HCT116 (cell line): ENCODE results near the gene TANGO6. TPM values are rescaled to one million over a fixed set of nuclear protein-coding genes. Genes with fewer than 3 reads are reported as not detected.

Experiments used
- ATAC-seq: fragments of 200-7000 bp; cut with Tn5 transposase; 2 replicates; pipeline ENCODE4 v1.9.1; 2020; ENCODE audit warnings: mild to moderate bottlenecking, moderate library complexity
- BruUV-seq: library from RNA; stranded (reverse); fragments of 400-500 nt; replicated peaks from 2 replicates; lab custom pipeline; 2021; lab: Mats Ljungman, UMichigan
- CTCF ChIA-PET: fragments of 300-600 bp; sonication (Branson Sonifier 250); formaldehyde crosslinking; loops from one replicate; lab custom pipeline; 2021; ENCODE audit warnings: antibody characterized with exemption; lab: Charles Lee
- POLR2A ChIA-PET: fragments of 300-600, 350-600 bp; sonication (Branson Sonifier 250); formaldehyde crosslinking; loops from one replicate; lab custom pipeline; 2021; ENCODE audit warnings: antibody characterized with exemption; lab: Charles Lee
- RAD21 ChIA-PET, 2 experiments: fragments of 300-600 bp; sonication (Branson Sonifier 250); formaldehyde crosslinking; loops; one replicate each; lab custom pipeline; 2023; ENCODE audit warnings: low total read pairs in 2 of 2; ENCODE audit not compliant: uncharacterized antibody in 2 of 2, unreplicated experiment in 2 of 2, low non-redundant PET in 1 of 2; lab: Charles Lee
- DNase-seq: peaks from one replicate; pipeline ENCODE4 v3.0.0-alpha.2; 2010; ENCODE audit warnings: low read depth, low spot score
- H2AFZ ChIP-seq: fragments of 200-600 bp; shearing (Covaris generic), sonication (generic); 2 replicates; pipeline ENCODE4 v1.6.1; 2017; ENCODE audit warnings: low read depth, mixed run types, mixed read lengths, antibody characterized with exemption, low read length; ENCODE audit not compliant: poor library complexity, severe bottlenecking
- H3K27ac ChIP-seq: 2 replicates; pipeline ENCODE4 v1.5.1; 2012; ENCODE audit warnings: low read depth, low read length
- H3K27me3 ChIP-seq: fragments of 200-600 bp; sonication (generic); 2 replicates; pipeline ENCODE4 v1.6.1; 2016; ENCODE audit warnings: mixed run types, low read length, mixed read lengths; ENCODE audit not compliant: insufficient read depth
- H3K36me3 ChIP-seq, 2 experiments: fragments of 200-500 bp in 1 of 2; fragments of 200-600 bp in 1 of 2; sonication (Bioruptor generic) in 1 of 2; sonication (generic) in 1 of 2; 2 replicates each; pipeline versions ENCODE4 v1.5.1 to v1.6.1; 2014 to 2016; ENCODE audit warnings: low read length in 2 of 2, inconsistent platforms in 1 of 2, mixed read lengths in 1 of 2, mixed run types in 1 of 2; ENCODE audit not compliant: insufficient read depth in 2 of 2, control insufficient read depth in 1 of 2
- H3K4me1 ChIP-seq, 2 experiments: fragments of 200-600 bp in 1 of 2; sonication (generic) in 1 of 2; 2 replicates each; pipeline versions ENCODE4 v1.5.1 to v1.6.1; 2012 to 2017; ENCODE audit warnings: low read length in 2 of 2, inconsistent platforms in 1 of 2, mild to moderate bottlenecking in 1 of 2, mixed read lengths in 1 of 2, mixed run types in 1 of 2, moderate library complexity in 1 of 2; ENCODE audit not compliant: insufficient read depth in 2 of 2, control insufficient read depth in 1 of 2
- H3K4me2 ChIP-seq: fragments of 200-600 bp; sonication (generic); 2 replicates; pipeline ENCODE4 v1.6.1; 2017; ENCODE audit warnings: mixed run types, low read length, mixed read lengths
- H3K4me3 ChIP-seq, 2 experiments: fragments of 200-600 bp in 1 of 2; sonication (generic) in 1 of 2; replicated peaks in 1 of 2; 2 replicates each; pipeline ENCODE4 v1.5.1; 2011 to 2016; ENCODE audit warnings: low read length in 2 of 2, control low read depth in 1 of 2, low read depth in 1 of 2, mild to moderate bottlenecking in 1 of 2, mixed read lengths in 1 of 2, mixed run types in 1 of 2
- H3K79me2 ChIP-seq: fragments of 200-600 bp; sonication (generic); 2 replicates; pipeline ENCODE4 v1.6.1; 2017; ENCODE audit warnings: mild to moderate bottlenecking, mixed run types, low read length, moderate library complexity, mixed read lengths; ENCODE audit not compliant: insufficient read depth
- H3K9ac ChIP-seq: fragments of 200-600 bp; sonication (generic); 2 replicates; pipeline ENCODE4 v1.6.1; 2016; ENCODE audit warnings: low read length, mixed read lengths
- H3K9me2 ChIP-seq: fragments of 200-600 bp; sonication (generic), shearing (Covaris generic); 2 replicates; pipeline ENCODE4 v1.6.1; 2017; ENCODE audit warnings: mixed run types, mild to moderate bottlenecking, moderate library complexity; ENCODE audit not compliant: insufficient read depth
- H3K9me3 ChIP-seq, 2 experiments: fragments of 200-500 bp in 1 of 2; fragments of 200-600 bp in 1 of 2; sonication (Bioruptor generic) in 1 of 2; sonication (generic) in 1 of 2; 2 replicates each; pipeline ENCODE4 v1.6.1; 2014 to 2017; ENCODE audit warnings: low read length in 2 of 2, mixed read lengths in 2 of 2, inconsistent platforms in 1 of 2, low read depth in 1 of 2, mild to moderate bottlenecking in 1 of 2, mixed run types in 1 of 2, moderate library complexity in 1 of 2; ENCODE audit not compliant: control insufficient read depth in 1 of 2, insufficient read depth in 1 of 2
- H4K20me1 ChIP-seq: fragments of 200-600 bp; sonication (generic), shearing (Covaris generic); 2 replicates; pipeline ENCODE4 v1.6.1; 2017; ENCODE audit warnings: mixed run types, mild to moderate bottlenecking, moderate library complexity; ENCODE audit not compliant: insufficient read depth
- CEBPB ChIP-seq: IDR thresholded peaks from 2 replicates; pipeline ENCODE4 v1.6.1; 2012; ENCODE audit warnings: low read depth
- ELF1 ChIP-seq: IDR thresholded peaks from 2 replicates; pipeline ENCODE4 v1.6.1; 2012; ENCODE audit warnings: low read depth, borderline replicate concordance
- EZH2 ChIP-seq: fragments of 200-600 bp; sonication (generic); IDR thresholded peaks from 2 replicates; pipeline ENCODE4 v1.6.1; 2017; ENCODE audit warnings: antibody characterized with exemption, mixed run types
- EZH2phosphoT487 ChIP-seq: fragments of 200-600 bp; IDR thresholded peaks from 2 replicates; pipeline ENCODE4 v1.6.1; 2018; ENCODE audit warnings: antibody characterized with exemption, borderline replicate concordance
- RAD21 ChIP-seq: IDR thresholded peaks from 2 replicates; pipeline ENCODE4 v1.6.1; 2012; ENCODE audit warnings: low read depth, mild to moderate bottlenecking
- YY1 ChIP-seq: IDR thresholded peaks from 2 replicates; pipeline ENCODE4 v1.6.1; 2011; ENCODE audit warnings: low read length, low read depth, moderate library complexity, mild to moderate bottlenecking; ENCODE audit not compliant: insufficient replicate concordance; ENCODE audit errors: extremely low read depth
- ZNF274 ChIP-seq: fragments of 200-500 bp; sonication (Bioruptor generic); IDR thresholded peaks from 2 replicates; pipeline ENCODE4 v1.6.1; 2014; ENCODE audit warnings: mild to moderate bottlenecking, low read depth, low read length, inconsistent platforms
- intact Hi-C: fragments of 100-400 bp; cut with micrococcal nuclease; formaldehyde crosslinking; loops from 2 replicates; pipeline ENCODE4 v1.10.0; 2022
- total RNA-seq: library from RNA; stranded (reverse); gene quantifications from one replicate; pipeline ENCODE4 v1.2.1, GENCODE V29; 2021; ENCODE audit not compliant: unreplicated experiment
- TF ChIP-seq, protein P1 (sequence below): IDR thresholded peaks from 2 replicates; pipeline ENCODE4 v1.6.1; 2012; ENCODE audit warnings: low read depth
- TF ChIP-seq, protein P2 (sequence below): IDR thresholded peaks from 2 replicates; pipeline ENCODE4 v1.6.1; 2011; ENCODE audit warnings: mild to moderate bottlenecking, low read length, moderate library complexity; ENCODE audit not compliant: insufficient replicate concordance; ENCODE audit errors: extremely low read depth
- TF ChIP-seq, protein P3 (sequence below): IDR thresholded peaks from 2 replicates; pipeline ENCODE4 v1.6.1; 2012

TANGO6 gene
- total RNA-seq, 1 experiment from 2014 or later, result 16.4 TPM

DNA sequence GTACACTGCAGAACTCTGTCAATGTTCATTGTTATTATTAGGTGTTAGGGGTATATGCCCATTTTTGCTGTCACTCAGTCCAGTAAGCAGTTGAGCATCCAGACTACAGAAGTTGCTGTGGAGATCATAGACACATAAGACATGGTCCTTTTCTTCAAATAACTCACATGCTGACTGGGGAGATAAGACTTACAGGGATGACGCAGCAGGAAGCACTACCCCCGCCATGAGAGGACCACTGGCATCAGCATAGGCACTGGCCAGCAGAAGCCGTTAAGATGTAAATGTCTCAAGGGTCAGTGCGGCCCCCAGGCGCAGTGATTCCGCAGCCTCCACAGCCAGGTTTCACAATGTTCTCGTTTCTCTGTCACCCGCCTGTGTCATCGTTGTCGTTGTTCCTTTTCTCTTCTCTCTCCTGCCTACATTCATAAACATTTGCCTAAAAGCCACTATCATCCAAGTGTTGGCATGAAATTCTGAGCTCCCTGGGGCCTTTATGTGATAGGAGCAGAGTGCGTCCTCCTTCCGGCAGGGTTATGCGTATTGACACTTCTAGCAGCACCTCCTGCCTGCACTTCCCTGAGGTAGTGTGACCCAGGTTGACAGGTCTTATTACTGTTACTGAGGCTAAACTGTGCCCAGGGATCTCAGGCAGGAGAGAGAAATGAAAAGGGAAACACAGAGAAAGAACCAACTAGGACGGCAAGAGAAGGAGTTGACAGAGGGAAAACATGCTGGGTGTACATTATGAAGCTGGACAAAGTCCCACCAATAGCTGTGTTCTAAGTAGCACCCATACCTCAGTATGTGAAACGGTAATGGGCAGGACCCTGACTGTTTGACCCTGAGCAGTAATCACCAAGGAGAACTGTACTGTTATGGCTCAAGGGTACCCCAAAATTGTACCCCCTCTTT is 17.9 kb downstream of the TANGO6 start:
- peaks cover 0 to 11% of the 10 kb centered on the region in 2 experiments; a peak in 1 of 4 replicates for H3K36me3 ChIP-seq
- no peaks in the 10 kb centered on the region for H3K9me2 ChIP-seq
- no TSS peak for BruUV-seq
- no peaks in the 10 kb centered on the region for H4K20me1 ChIP-seq
- no peak overlapping the region for H3K9ac ChIP-seq
- H3K4me1 ChIP-seq, result no peaks in the 10 kb centered on the region
- DNase-seq (no peak), ATAC-seq (no peak)
- no peak overlapping the region for H2AFZ ChIP-seq
- H3K79me2 ChIP-seq, result peaks cover 5% of the 10 kb centered on the region; the same call in 1 of the 2 replicates
- TF ChIP-seq EZH2, result no peak
- TF ChIP-seq, protein P1, sequence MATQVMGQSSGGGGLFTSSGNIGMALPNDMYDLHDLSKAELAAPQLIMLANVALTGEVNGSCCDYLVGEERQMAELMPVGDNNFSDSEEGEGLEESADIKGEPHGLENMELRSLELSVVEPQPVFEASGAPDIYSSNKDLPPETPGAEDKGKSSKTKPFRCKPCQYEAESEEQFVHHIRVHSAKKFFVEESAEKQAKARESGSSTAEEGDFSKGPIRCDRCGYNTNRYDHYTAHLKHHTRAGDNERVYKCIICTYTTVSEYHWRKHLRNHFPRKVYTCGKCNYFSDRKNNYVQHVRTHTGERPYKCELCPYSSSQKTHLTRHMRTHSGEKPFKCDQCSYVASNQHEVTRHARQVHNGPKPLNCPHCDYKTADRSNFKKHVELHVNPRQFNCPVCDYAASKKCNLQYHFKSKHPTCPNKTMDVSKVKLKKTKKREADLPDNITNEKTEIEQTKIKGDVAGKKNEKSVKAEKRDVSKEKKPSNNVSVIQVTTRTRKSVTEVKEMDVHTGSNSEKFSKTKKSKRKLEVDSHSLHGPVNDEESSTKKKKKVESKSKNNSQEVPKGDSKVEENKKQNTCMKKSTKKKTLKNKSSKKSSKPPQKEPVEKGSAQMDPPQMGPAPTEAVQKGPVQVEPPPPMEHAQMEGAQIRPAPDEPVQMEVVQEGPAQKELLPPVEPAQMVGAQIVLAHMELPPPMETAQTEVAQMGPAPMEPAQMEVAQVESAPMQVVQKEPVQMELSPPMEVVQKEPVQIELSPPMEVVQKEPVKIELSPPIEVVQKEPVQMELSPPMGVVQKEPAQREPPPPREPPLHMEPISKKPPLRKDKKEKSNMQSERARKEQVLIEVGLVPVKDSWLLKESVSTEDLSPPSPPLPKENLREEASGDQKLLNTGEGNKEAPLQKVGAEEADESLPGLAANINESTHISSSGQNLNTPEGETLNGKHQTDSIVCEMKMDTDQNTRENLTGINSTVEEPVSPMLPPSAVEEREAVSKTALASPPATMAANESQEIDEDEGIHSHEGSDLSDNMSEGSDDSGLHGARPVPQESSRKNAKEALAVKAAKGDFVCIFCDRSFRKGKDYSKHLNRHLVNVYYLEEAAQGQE, result no peak
- TF ChIP-seq, protein P2, sequence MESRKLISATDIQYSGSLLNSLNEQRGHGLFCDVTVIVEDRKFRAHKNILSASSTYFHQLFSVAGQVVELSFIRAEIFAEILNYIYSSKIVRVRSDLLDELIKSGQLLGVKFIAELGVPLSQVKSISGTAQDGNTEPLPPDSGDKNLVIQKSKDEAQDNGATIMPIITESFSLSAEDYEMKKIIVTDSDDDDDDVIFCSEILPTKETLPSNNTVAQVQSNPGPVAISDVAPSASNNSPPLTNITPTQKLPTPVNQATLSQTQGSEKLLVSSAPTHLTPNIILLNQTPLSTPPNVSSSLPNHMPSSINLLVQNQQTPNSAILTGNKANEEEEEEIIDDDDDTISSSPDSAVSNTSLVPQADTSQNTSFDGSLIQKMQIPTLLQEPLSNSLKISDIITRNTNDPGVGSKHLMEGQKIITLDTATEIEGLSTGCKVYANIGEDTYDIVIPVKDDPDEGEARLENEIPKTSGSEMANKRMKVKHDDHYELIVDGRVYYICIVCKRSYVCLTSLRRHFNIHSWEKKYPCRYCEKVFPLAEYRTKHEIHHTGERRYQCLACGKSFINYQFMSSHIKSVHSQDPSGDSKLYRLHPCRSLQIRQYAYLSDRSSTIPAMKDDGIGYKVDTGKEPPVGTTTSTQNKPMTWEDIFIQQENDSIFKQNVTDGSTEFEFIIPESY, result no peak
- no peak for TF ChIP-seq CEBPB
- no peak for TF ChIP-seq YY1
- TF ChIP-seq ELF1, result no peak
- TF ChIP-seq ZNF274, result no peak
- TF ChIP-seq EZH2phosphoT487, result no peak
- TF ChIP-seq, protein P3, sequence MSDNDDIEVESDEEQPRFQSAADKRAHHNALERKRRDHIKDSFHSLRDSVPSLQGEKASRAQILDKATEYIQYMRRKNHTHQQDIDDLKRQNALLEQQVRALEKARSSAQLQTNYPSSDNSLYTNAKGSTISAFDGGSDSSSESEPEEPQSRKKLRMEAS, result no peak
- no peak for TF ChIP-seq RAD21
- H3K9me3 ChIP-seq, result no peaks in the 10 kb centered on the region; a peak in 1 of 4 replicates
- intact Hi-C loops, result no loop called here
- CTCF ChIA-PET, result interaction anchor here (0.9 kb wide), 1 partner anchor 14 kb away, joined by 3 read pairs; no protein-coding TSS in a partner anchor
- H3K4me3 ChIP-seq, result no peak overlapping the region
- POLR2A ChIA-PET, result no interaction called here
- H3K4me2 ChIP-seq, result no peak overlapping the region
- no peaks in the 10 kb centered on the region for H3K27me3 ChIP-seq
- RAD21 ChIA-PET, result no interaction called here
- H3K27ac ChIP-seq, result no peak overlapping the region
